NCI-H82 (cell line): ENCODE results near the gene LCE5A.

Experiments
- DNase-seq: peaks from one replicate; lab custom pipeline; 2025; lab: John Stamatoyannopoulos, UW

LCE5A gene

GRCh38 chr1:152510503-152510902 lies at the start of gene LCE5A:
Gene LCE5A, plus strand, starts transcription at chr1:152510803. Its CDS starts 732 bp downstream, at chr1:152511535.
- no peak for DNase-seq

GRCh38 chr1:152461544-152461943 lies 49.1 kb upstream of the LCE5A start:
- peak; percentile 81 for DNase-seq

GRCh38 chr1:152462636-152463035 lies 48.0 kb upstream of the LCE5A start:
- no peak for DNase-seq

GRCh38 chr1:152466217-152466616 lies 44.4 kb upstream of the LCE5A start:
- DNase-seq: no peak

GRCh38 chr1:152473887-152474537 lies 36.6 kb upstream of the LCE5A start:
- no peak for DNase-seq

- DNase-seq: peak; percentile 72
Observed at GRCh38 chr1:152479792-152480595, 30.6 kb upstream of the LCE5A start.

GRCh38 chr1:152481869-152482664 lies 28.5 kb upstream of the LCE5A start:
- DNase-seq: no peak

GRCh38 chr1:152486400-152487006 lies 24.1 kb upstream of the LCE5A start:
- DNase-seq: peak; percentile 7

GRCh38 chr1:152487871-152488270 lies 22.7 kb upstream of the LCE5A start:
- DNase-seq: no peak

GRCh38 chr1:152491537-152491936 lies 19.1 kb upstream of the LCE5A start:
- peak; percentile 5 for DNase-seq

- peak; percentile 59 for DNase-seq
Observed at GRCh38 chr1:152495066-152495675, 15.4 kb upstream of the LCE5A start.

GRCh38 chr1:152497273-152497672 lies 13.3 kb upstream of the LCE5A start:
- peak; percentile 35 for DNase-seq

- DNase-seq: no peak
Observed at GRCh38 chr1:152501704-152502103, 8.9 kb upstream of the LCE5A start.

GRCh38 chr1:152502496-152503180 lies 8.0 kb upstream of the LCE5A start:
- DNase-seq: no peak

GRCh38 chr1:152505083-152505482 lies 5.5 kb upstream of the LCE5A start:
- no peak for DNase-seq

GRCh38 chr1:152506899-152507498 lies 3.6 kb upstream of the LCE5A start:
- DNase-seq: no peak

GRCh38 chr1:152511596-152511995 lies 993 bp downstream of the LCE5A start:
- no peak for DNase-seq

GRCh38 chr1:152513081-152513480 lies 2.5 kb downstream of the LCE5A start:
- DNase-seq: no peak

- DNase-seq: no peak
Observed at GRCh38 chr1:152514715-152515433, 4.3 kb downstream of the LCE5A start.

GRCh38 chr1:152515434-152515783 lies 4.8 kb downstream of the LCE5A start:
- no peak for DNase-seq
